GM18868 (cell line): Measurements from ENCODE around the gene FASTK.

Source experiments
- ATAC-seq: cut with Tn5 transposase; IDR thresholded peaks from one replicate; pipeline ENCODE4 v1.9.1; 2021; ENCODE audit warnings: mild to moderate bottlenecking, moderate library complexity; ENCODE audit not compliant: unreplicated experiment

FASTK gene, protein sequence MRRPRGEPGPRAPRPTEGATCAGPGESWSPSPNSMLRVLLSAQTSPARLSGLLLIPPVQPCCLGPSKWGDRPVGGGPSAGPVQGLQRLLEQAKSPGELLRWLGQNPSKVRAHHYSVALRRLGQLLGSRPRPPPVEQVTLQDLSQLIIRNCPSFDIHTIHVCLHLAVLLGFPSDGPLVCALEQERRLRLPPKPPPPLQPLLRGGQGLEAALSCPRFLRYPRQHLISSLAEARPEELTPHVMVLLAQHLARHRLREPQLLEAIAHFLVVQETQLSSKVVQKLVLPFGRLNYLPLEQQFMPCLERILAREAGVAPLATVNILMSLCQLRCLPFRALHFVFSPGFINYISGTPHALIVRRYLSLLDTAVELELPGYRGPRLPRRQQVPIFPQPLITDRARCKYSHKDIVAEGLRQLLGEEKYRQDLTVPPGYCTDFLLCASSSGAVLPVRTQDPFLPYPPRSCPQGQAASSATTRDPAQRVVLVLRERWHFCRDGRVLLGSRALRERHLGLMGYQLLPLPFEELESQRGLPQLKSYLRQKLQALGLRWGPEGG

DNA sequence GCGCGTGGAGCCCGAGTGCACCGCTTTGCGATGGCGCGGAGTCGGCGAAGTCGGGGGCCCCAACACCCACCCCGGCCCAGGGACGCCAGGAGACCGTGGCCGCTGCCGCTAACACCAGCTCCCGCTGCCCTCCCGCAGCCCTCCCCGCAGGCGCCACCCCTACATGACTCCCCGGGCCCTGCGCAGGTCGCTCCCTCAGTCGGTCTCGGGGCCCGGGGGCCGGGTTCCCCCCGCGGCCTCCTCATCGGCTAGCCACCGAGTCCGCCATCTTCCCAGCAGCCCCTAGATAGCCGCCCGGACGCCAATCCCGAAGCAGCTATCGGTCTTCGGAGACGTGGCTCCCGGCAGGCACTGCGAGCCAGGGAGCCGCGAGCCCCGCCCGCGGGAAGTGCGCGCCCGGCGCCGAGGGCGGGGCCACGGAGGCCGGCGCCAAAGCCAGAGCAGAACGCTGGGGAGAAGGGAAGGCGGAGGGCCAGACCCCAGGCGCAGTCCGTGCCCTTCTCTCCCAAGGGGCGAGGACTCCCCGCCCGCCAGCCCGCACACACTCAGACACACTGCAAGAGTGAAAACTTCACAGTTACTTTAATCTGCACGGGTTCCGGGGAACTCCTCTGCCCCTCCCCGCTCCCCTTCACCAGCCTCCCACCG, at the start of gene FASTK:
Gene FASTK (minus strand): TSS at position 288 of the 648 bp plus-strand sequence. CDS start 43 bp downstream, at position 245.
- ATAC-seq = peak; percentile 79

DNA sequence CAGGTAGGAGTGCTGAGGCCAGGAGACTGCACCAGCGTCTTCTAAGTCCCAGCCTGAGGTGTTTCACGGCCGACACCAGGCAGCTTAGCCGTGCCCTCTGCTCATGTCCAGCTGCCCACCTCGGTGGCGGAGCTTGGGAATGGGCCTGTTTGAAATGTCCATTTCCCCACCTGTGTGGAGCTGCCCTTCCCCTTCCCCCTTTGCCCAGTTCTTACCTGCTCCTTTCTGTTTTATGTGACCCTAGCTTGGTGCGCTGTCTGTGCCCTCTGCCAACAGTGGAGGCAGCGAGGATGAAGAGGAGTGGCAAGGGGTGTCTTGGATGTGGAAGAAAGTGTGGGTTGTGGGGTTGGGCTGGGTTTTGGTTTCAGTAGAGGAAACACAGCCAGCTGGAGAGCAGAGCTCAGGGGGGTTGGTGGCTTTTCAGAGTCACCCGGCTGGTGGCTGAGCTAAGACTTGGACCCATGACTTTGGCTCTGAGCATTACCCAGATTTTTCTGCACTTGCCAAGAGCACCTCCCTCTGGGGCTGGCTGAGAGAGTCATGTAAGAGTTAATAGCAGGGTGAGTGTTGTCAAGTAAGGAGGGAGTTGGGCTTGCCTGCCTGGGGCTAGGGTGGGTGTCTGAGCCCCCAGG, 49.5 kb upstream of the FASTK start:
- no peak for ATAC-seq

DNA sequence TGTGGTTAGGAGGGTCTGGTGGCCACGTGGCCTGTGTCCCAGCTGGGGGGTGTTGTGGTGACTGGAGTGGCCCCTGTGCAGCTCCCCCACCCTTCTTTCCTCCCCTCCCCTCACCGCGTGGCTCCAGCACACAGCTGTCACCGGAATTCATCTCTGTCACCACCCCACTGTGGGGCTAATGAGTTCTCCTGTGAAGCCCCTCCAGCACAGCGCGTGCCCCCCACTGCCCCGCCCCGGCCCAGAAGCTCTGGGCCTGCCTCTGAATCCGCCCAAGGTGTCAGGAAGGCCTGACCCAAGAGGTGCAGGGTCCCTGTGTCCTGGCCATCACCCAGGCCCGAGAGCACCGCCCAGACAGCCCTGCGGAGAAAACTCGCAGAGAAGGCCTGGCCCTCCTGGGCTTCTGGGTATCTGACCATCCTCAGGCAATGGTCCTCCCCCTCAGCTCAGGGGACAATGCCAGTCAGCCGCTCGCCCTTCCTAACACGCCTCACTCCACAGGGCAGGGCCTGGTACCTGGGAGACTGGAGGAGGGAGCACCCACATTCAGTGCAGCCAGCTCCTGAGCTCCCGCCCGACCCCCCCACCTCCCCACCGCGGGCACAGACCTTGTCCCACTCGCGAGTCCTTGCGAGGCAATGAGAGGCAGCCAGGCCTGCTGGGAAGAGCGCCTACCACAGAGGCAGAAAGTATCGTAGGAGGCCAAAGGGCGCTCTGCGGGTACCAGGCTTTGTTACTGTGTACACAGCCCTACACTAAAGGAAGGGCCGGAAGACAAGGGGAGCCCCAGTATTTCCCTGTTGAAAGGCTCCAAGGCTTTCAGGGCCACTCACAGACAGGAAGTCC, 48.7 kb upstream of the FASTK start:
- no peak for ATAC-seq

DNA sequence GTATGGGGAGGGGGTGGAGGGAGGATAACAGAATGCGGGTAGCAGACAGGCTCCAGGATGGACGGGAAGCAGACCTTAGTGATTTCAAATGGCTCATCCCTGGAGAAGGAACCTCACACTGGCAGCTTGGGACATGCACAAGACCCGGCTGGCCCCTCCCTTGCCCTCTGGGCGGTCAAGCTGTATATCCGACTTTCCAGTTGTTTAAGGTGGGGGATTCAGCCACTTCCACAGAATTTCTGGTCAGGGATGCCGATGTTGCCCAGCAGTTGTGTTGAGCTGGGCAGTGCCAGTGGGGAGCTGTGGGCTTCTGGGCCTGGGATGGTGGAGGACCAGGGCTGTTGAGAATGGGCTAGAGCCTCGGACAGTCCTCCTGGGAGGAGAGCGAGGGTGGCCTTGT, 48.1 kb upstream of the FASTK start:
- no peak for ATAC-seq

DNA sequence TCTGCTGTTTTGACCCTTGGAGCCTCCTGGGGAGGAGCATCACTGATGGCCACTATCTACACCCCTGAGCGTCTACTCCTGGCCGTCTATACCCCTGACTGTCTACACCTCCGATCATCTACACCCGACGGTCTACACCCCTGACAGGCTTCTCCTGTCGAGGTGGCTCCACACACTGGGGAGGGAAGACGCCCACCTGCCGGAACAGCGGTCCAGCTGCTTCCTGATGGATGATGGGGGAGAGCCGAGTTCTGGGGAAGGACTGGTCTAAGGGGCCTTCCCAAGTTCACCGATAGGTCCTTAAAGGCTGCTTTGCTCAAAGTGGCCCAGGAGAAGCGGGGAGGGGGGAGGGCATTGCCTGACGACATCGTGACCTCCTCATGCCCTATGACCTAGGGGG, 47.5 kb upstream of the FASTK start:
- ATAC-seq = no peak

DNA sequence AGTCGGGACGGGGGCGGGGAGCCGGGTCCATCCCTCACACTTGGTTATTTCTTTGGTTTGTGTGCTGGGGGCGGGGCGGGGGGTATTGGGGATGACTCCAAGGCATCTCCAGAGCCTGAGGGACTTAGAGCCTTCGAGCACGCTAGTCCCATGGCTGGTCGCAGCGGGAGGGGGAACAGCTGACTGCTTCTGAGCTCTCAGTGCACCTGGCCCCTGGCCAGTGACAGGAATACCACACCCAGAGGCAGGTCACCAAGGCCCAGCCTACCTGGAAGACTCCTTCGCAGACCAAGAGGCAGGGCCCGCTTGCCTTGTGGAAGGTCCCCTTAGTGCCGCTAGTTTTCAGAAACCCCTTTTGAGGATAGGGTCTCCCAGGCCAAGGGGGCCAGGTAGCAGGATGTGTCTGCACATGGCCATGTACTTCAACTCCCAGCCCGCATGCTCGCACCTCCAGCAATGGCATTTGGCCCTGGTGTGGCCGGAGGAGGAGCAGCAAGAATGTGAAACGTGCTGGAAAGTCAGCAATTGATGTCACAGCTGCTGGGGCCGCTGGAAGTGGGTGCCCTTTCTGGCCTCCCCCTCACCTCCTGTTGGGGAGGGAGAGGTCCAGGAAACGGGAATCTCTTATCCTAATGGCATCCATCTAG, 46.0 kb upstream of the FASTK start:
- ATAC-seq = no peak

DNA sequence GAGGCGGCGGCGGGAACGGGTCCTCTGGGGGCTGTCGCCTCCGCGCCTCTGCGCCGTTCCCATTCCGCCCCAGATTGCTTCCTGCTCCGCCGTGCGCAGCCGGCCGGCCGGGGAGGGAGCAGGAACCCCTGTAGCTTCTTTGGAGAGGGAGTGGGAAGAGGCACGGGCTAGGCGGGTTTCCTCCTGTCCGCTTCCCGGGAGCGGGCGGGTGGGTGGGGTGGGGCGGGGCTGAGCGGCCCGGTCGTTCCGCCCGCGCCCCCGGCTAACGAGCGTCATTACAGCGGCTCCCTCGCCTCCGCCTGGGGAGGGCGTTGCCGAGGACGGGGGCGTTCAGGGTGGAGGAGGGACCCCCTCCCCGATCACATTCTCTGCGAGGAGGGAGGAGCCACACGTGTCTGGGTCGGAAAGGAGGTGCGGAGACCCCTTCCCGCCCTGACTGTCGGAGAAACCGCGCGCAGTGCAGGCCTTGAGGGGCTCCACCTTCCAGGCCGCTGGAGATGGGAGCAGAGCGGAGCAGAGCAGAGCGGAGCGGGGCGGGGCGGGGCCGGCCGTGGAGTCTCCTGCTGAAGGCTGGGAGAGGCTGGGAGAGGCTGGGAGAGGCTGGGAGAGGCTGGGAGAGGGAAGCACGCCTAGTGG, 45.4 kb upstream of the FASTK start:
- ATAC-seq = no peak

DNA sequence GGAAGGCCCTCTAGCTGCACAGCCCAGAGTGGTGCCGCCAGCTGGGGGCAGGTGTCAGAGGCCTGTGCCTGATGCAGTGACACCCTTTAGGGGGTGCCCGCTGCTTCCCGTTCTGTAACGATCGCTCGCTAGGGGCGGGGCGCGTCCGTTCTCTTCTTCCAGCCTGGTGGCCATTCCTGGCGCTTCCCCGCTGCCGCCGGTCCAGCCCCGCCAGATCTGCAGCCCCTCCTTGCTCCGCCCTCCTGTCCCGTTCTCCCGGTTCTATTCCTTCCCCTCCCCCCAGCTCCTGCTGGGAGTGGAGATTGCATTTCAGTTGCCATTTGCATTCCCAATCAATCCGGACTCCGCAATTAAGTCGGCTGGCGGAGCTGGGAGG, 44.8 kb upstream of the FASTK start:
- ATAC-seq = no peak

DNA sequence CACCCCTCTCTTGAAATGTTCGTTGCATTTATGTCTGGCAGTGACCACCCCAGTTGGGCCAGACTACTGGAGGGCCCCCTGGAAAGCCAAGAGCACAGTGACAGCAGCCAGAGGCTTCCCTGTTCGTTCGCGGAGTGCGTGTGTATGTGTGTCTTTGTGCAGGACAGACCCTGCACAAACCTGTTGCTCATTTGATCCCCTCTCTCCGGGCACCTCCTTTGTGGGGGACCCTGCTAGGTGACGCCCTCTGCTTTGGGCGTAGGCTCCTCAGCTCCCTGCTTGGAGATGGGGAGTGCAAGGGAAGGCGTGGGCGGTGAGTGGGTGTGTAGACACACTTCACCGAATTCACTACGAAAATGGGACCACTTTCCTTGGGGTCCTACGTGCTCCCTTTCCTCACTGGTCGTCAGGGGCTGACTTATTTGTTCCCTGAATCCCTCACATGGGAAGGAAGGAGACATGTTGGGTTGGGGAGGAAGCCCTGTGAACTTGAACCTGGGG, 44.3 kb upstream of the FASTK start:
- no peak for ATAC-seq

DNA sequence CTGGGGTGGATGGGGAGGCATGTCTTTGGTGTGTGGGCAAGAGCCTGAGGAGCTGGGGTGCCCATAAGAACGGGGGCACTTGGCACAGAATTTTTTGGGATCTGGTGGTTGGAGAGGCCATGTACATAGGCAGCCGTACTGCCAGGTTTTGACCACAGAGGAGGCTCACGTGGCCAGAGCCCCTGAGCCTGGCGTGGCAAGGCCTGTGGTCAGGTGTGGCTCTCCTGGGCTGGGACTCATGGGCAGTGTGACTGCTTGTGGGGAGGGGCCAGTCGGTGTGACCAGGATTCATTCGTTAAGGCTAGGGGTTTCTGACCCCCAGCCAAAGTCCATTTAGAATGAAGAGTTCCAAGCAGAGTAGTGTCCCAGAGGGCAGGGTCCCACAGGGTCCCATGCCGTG, 43.9 kb upstream of the FASTK start:
- no peak for ATAC-seq

DNA sequence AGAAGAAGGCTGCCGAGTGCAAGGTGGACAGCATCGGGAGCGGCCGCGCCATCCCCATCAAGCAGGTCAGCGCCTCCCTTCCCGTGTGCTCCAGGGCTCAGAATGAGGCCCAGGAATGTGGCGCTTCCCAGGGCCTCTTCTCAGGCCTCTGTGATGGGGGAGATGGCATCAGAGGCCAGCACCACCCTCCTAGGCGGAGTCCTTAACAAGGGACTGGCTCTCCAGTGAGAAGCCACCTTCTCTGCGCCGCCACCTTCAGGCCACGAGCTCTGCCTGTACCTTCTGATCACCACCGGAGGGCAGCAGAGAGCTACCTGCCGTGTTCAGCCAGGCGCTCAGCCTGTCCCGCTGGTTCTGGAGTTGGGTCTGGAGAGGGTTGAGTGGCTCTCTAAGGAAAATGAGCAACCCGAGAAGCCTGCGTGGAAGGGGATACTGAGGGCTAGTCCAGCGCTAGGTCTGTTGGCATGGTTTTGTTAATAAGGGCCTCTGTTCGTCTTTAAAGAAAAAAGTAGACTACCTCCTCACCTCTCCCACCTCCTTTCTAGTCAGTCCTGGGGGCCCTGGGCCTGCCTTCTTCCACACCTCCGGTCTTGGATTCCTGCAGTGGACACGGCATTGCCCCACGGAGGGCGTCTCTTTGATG, 43.3 kb upstream of the FASTK start:
- ATAC-seq = peak; percentile 84

DNA sequence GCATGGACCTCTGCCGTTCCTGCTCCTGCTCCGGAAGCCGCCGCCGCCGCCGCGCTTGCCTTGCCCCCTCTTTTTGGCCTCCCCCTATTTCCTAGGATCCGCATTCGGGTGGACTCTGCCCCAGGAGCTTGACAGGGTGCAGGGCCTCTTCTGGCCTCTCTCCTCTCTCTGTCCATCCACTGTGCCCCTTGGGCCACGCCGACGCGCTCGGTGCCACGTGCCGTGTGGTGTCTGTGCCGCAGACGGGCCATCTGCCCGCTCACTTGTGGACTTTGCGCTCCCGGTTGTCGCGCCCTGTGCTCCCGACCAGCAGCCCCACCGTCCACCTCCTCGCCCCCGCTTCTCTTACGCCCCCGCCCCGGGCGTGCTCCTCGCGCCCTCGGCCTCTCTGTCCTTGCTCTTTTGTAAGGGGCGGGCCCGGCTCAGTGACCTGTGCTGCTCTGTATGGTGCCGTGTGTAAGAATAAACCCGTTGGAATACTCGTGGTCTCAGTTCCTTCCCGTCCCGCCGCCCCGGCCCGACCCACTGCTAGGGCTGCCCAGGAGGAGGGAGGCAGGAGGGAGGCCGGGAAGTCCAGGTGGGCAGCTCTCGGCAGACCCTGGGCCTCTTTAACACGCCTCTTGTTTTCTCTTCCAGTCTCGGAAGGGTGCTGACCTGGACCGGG, 42.7 kb upstream of the FASTK start:
- no peak for ATAC-seq

DNA sequence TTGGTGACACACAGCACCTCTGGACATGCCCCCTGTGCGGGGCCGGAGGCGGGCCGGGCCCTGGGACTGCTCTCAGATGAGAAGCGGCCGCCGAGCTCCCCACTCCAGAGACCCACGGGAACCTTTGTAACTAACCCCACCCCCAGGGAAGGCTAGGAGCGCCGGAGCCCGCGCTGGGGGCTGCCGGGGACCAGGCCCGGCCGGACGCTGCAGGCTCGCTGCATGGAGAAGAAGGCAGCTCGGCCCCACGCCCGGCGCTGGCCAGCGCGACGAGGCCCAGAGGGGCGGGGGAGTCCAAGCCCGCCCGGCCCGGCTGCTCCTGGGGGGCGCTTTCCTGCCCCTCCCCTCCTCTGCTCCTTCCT, 42.2 kb upstream of the FASTK start:
- no peak for ATAC-seq

DNA sequence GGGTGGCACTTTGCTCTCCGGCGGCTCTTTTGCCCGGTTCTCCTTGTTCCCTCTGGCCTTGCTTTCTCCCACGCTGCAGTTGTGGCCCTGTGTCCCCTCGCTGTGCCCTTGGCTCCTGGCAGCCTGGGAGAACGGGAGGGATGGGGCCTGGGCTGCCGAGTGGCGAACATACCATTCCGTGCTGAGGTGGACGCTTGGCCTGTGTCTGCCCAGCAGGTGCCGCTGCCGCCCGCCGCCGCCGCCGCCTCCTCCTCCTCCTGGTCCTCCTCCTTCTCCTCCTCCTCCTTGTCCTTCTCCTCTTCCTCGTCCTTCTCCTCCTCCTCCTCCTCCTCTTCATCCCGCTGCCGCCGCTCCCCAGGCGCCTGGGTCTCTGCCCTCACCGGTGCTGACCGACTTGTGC, 41.7 kb upstream of the FASTK start:
- ATAC-seq = no peak

DNA sequence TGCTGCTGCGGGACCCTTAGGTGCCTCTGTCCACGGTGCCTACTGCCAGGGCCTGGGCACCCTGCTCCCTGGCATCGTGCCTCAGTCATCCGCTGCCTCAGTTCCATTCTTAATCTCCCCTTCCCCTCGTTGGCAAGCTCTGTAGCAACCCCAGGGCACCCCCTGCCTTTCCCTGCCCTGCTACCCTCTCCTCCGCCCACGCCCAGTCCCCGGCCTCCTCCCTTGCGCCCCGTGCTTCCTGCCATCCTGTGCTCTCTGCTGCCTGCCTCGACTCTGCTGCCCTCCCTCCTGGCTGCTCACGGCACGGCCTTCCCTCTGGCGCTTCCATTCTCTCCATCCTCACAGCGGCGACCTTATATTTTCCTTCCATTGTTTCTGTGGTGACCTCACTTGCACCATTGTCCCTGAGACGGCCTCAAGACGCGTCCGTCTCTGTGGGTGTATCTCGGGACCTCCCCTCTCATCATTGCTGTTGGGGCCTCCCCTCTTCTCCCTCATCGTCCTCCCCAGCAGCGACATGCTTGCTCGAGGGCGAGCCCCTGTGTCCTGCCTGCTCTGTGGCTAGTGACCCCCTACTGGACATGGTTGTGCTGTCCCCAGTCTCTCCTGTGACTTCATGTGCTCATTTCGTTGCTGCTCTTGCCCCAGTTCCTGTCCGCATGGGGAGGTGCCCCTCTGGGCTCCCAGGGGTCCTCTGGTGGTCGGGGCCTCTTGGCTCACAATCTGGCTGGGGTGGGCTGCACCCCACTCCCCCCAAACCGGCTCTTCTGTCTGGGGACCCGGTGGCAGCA, 41.0 kb upstream of the FASTK start:
- ATAC-seq = no peak

DNA sequence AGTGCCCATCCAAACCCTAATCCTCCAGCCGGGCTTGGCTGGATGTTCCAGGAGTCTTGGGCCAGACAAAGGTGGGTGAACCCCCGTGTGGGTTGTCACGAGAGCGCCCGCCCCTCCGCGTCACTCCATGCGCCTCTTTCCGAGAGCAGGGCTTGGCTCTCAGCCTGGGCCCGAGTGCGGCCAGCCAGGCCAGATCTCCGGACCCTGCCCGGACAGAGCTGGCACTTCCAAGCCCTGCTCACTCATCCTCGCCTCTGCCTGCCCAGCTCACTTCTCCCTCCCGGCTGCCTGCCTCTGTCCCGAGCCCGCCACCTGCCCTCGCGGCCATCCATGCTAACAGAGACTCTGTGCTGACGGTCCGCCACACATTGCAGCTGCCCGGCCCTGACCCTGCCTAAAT, 40.3 kb upstream of the FASTK start:
- no peak for ATAC-seq

DNA sequence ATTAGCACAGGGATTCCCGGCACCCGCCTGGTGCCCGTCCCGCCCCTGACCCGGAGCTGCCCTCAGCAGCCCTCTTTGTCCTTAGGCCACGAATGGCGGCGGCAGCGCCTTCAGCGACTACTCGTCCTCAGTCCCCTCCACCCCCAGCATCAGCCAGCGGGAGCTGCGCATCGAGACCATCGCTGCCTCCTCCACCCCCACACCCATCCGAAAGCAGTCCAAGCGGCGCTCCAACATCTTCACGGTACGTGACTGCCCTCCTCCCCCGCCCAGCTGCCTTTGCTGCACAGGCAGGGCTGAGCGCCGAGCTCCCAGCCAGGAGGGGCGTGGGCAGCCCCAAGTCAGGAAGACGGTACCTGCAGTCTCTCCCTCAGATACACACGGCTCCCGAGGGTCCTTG, 39.3 kb upstream of the FASTK start:
- ATAC-seq = no peak

DNA sequence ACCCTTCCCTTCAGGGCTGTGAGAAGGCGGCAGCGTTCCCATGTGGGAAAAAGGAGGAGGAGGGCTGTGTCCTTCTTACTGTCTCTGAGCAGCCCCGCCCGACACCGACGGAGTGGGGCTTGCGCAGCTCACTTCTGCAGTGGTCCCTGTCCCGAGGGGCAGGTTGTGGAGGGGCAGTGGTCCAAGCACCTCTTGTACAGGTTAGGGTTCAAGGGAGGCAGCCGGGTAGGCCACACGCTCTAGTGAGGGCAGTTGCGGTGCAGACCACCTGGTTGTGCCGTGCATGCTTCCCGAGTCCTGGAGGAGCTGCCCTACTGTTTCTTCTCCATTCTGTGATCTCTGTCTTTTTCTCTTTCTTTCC, 38.4 kb upstream of the FASTK start:
- ATAC-seq = no peak
